HG02678 (cell line): ENCODE results near the gene COX4I1.
"Not testable (repeated sequence)": the region's sequence is repeated elsewhere in the genome, so short reads cannot be mapped to it uniquely, and the experiment has no call there.

ENCODE experiments used
- ATAC-seq: cut with Tn5 transposase; IDR thresholded peaks from one replicate; pipeline ENCODE4 v1.9.1; 2021; ENCODE audit warnings: mild to moderate bottlenecking, moderate library complexity; ENCODE audit not compliant: unreplicated experiment

COX4I1 gene

GRCh38 chr16:85798283-85798776 lies 1.2 kb upstream of the COX4I1 start:
- ATAC-seq: no peak

GRCh38 chr16:85798901-85799496 lies 496 bp upstream of the COX4I1 start:
- ATAC-seq: peak; percentile 28

GRCh38 chr16:85800321-85800669 lies 800 bp downstream of the COX4I1 start:
- no peak for ATAC-seq

- ATAC-seq: no peak
Observed at GRCh38 chr16:85803570-85803969, 4.1 kb downstream of the COX4I1 start.

- no peak for ATAC-seq
Observed at GRCh38 chr16:85805442-85806045, 6.0 kb downstream of the COX4I1 start.

- no peak for ATAC-seq
Observed at GRCh38 chr16:85806539-85806938, 7.0 kb downstream of the COX4I1 start.

GRCh38 chr16:85807340-85807739 lies 7.8 kb downstream of the COX4I1 start:
- ATAC-seq: not testable (repeated sequence)

- not testable (repeated sequence) for ATAC-seq
Observed at GRCh38 chr16:85808104-85808503, 8.6 kb downstream of the COX4I1 start.

- no peak for ATAC-seq
Observed at GRCh38 chr16:85808926-85809325, 9.4 kb downstream of the COX4I1 start.

GRCh38 chr16:85809645-85810044 lies 10.2 kb downstream of the COX4I1 start:
- ATAC-seq: no peak

- ATAC-seq: no peak
Observed at GRCh38 chr16:85810097-85810741, 10.7 kb downstream of the COX4I1 start.

GRCh38 chr16:85810742-85811115 lies 11.2 kb downstream of the COX4I1 start:
- no peak for ATAC-seq

GRCh38 chr16:85812031-85812807 lies 12.7 kb downstream of the COX4I1 start:
- ATAC-seq: no peak

- ATAC-seq: no peak
Observed at GRCh38 chr16:85812811-85813700, 13.6 kb downstream of the COX4I1 start.

GRCh38 chr16:85816159-85816558 lies 16.7 kb downstream of the COX4I1 start:
- no peak for ATAC-seq

GRCh38 chr16:85817195-85817594 lies 17.7 kb downstream of the COX4I1 start:
- ATAC-seq: not testable (repeated sequence)

GRCh38 chr16:85819245-85819644 lies 19.8 kb downstream of the COX4I1 start:
- no peak for ATAC-seq

- ATAC-seq: no peak
Observed at GRCh38 chr16:85819771-85820170, 20.3 kb downstream of the COX4I1 start.

- ATAC-seq: no peak
Observed at GRCh38 chr16:85820604-85821372, 21.3 kb downstream of the COX4I1 start.
